Tibial nerve (tissue), 4 donors: ENCODE measurements around the gene ABCA13. TPM values are rescaled to one million over a fixed set of nuclear protein-coding genes. Genes with fewer than 3 reads are reported as not detected.

Experiments
- DNase-seq, 2 donors: peaks; one replicate each; pipeline ENCODE4 v3.0.0-alpha.2; 2019; ENCODE audit warnings: low spot score in 2 of 2
- H3K27ac ChIP-seq, 4 donors: fragments of 200-600 bp; sonication (generic) in 3 of 4; one replicate each; pipeline ENCODE4 v1.5.1; 2017 to 2019; ENCODE audit warnings: mild to moderate bottlenecking in 1 of 4
- H3K27me3 ChIP-seq, 2 donors: fragments of 200-600 bp; sonication (generic) in 1 of 2; one replicate each; pipeline versions ENCODE4 v1.5.1 to v1.6.0; 2017 to 2019
- H3K36me3 ChIP-seq, 3 donors: fragments of 200-600 bp; sonication (generic); one replicate each; pipeline ENCODE4 v1.5.1; 2018 to 2019
- H3K4me1 ChIP-seq, 4 donors: fragments of 200-600 bp; sonication (generic) in 3 of 4; one replicate each; pipeline ENCODE4 v1.5.1; 2017 to 2019
- H3K4me3 ChIP-seq, 4 donors: fragments of 200-600 bp; sonication (generic) in 3 of 4; one replicate each; pipeline ENCODE4 v1.5.1; 2017 to 2019; ENCODE audit warnings: mild to moderate bottlenecking in 1 of 4, moderate library complexity in 1 of 4
- H3K9me3 ChIP-seq, 4 donors: fragments of 200-600 bp; sonication (generic) in 3 of 4; one replicate each; pipeline ENCODE4 v1.5.1; 2017 to 2019
- CTCF ChIP-seq, 5 experiments: fragments of 200-600 bp in 3 of 5; fragments of 450-650 bp in 2 of 5; sonication (generic) in 3 of 5; IDR thresholded peaks; one replicate each; pipeline ENCODE4 v1.5.1; 2016 to 2019; ENCODE audit warnings: antibody characterized with exemption in 5 of 5, mild to moderate bottlenecking in 3 of 5, moderate library complexity in 2 of 5
- EP300 ChIP-seq, 2 donors: sonication (generic); formaldehyde crosslinking; IDR thresholded peaks; one replicate each; pipeline ENCODE4 v1.6.1; 2017; ENCODE audit warnings: antibody characterized with exemption in 2 of 2, mild to moderate bottlenecking in 1 of 2
- POLR2A ChIP-seq, 2 donors: fragments of 450-650 bp; IDR thresholded peaks; one replicate each; pipeline ENCODE4 v1.6.1; 2017; ENCODE audit warnings: antibody characterized with exemption in 2 of 2, mild to moderate bottlenecking in 2 of 2, moderate library complexity in 2 of 2
- WGBS, 2 donors: methylation state at CpG; one replicate each; pipeline ENCODE4 v1.1.5; 2018; 5-methylcytosine and 5-hydroxymethylcytosine counted together
- total RNA-seq, 4 donors: library from RNA; depleted of rRNA; stranded (reverse); fragments of >200 nt; gene quantifications; one replicate each; pipeline ENCODE4 v1.1.0, GENCODE V29; 2016

ABCA13 gene
- total RNA-seq, 4 donors from 2014 or later: 0.90 to 4.6 (median 3.6) TPM

- peaks cover 0 to 3% (median 0%) of the 10 kb centered on the region in 4 donors for H3K4me1 ChIP-seq
- TF ChIP-seq CTCF (IDR thresholded peaks at IDR 0.05) (no peak), POLR2A (IDR thresholded peaks at IDR 0.05) (no peak), EP300 (IDR thresholded peaks at IDR 0.05) (no peak)
- H3K27ac ChIP-seq: no peak overlapping the region
- no peak overlapping the region for H3K4me3 ChIP-seq
- no peaks in the 10 kb centered on the region for H3K36me3 ChIP-seq
- no peaks in the 10 kb centered on the region for H3K9me3 ChIP-seq
- no peaks in the 10 kb centered on the region for H3K27me3 ChIP-seq
- DNase-seq: no peak
- WGBS, 2 donors: 41 to 51% methylated on average over 2 of the region's 2 CpGs
These were observed 79.2 kb downstream of the ABCA13 start for GRCh38 chr7:48250441-48250951.

- Histone ChIP-seq H3K4me1 (no peaks in the 10 kb centered on the region), H3K36me3 (no peaks in the 10 kb centered on the region), H3K27me3 (no peaks in the 10 kb centered on the region), H3K9me3 (peaks cover 0 to 4% (median 0%) of the 10 kb centered on the region in 4 donors), H3K4me3 (no peak overlapping the region), H3K27ac (no peak overlapping the region)
- 46% methylated on average over 4 of the region's 4 CpGs for WGBS, 2 donors
- no peak for TF ChIP-seq POLR2A (IDR thresholded peaks at IDR 0.05)
- no peak for DNase-seq
These were observed 80.5 kb downstream of the ABCA13 start for GRCh38 chr7:48251766-48252165.

GRCh38 chr7:48252995-48253394, 81.7 kb downstream of the ABCA13 start:
- H3K36me3 ChIP-seq: no peaks in the 10 kb centered on the region
- H3K4me1 ChIP-seq: no peaks in the 10 kb centered on the region
- no peaks in the 10 kb centered on the region for H3K27me3 ChIP-seq
- no peak for DNase-seq
- TF ChIP-seq CTCF (IDR thresholded peaks at IDR 0.05) (no peak), POLR2A (IDR thresholded peaks at IDR 0.05) (no peak), EP300 (IDR thresholded peaks at IDR 0.05) (no peak)
- H3K4me3 ChIP-seq: no peak overlapping the region
- H3K9me3 ChIP-seq: peaks cover 0 to 4% (median 0%) of the 10 kb centered on the region in 4 donors
- no peak overlapping the region for H3K27ac ChIP-seq
- WGBS, 2 donors: 70 to 74% methylated on average over 2 of the region's 2 CpGs

- H3K27ac ChIP-seq: no peak overlapping the region
- H3K27me3 ChIP-seq: no peaks in the 10 kb centered on the region
- no peaks in the 10 kb centered on the region for H3K36me3 ChIP-seq
- 11 to 35% methylated on average over 1 of the region's 1 CpG for WGBS, 2 donors
- TF ChIP-seq EP300 (IDR thresholded peaks at IDR 0.05) (no peak), POLR2A (IDR thresholded peaks at IDR 0.05) (no peak), CTCF (IDR thresholded peaks at IDR 0.05) (no peak)
- peaks cover 0 to 4% (median 0%) of the 10 kb centered on the region in 4 donors for H3K9me3 ChIP-seq
- DNase-seq: no peak
- H3K4me1 ChIP-seq: no peaks in the 10 kb centered on the region
- H3K4me3 ChIP-seq: no peak overlapping the region
These were observed 83.8 kb downstream of the ABCA13 start for GRCh38 chr7:48255046-48255445.

- Histone ChIP-seq H3K27ac (no peak overlapping the region), H3K27me3 (no peaks in the 10 kb centered on the region), H3K4me3 (no peak overlapping the region), H3K9me3 (peaks cover 0 to 4% (median 0%) of the 10 kb centered on the region in 4 donors), H3K36me3 (no peaks in the 10 kb centered on the region), H3K4me1 (no peaks in the 10 kb centered on the region)
- TF ChIP-seq EP300 (IDR thresholded peaks at IDR 0.05) (no peak), POLR2A (IDR thresholded peaks at IDR 0.05) (no peak), CTCF (IDR thresholded peaks at IDR 0.05) (no peak)
- WGBS, 2 donors: 56 to 80% methylated on average over 4 of the region's 4 CpGs
- DNase-seq: no peak
These were observed 88.4 kb downstream of the ABCA13 start for GRCh38 chr7:48259463-48260280.
